NCI-H146 treated with DMSO at 0.1 percent for 48 hours (cell line): ENCODE data around the gene INTS4.
"Not testable (repeated sequence)": the region's sequence is repeated elsewhere in the genome, so short reads cannot be mapped to it uniquely, and the experiment has no call there.

Experiments
- DNase-seq: peaks from one replicate; lab custom pipeline; 2025; ENCODE audit not compliant: unreplicated experiment; lab: John Stamatoyannopoulos, UW

The INTS4 gene

DNA sequence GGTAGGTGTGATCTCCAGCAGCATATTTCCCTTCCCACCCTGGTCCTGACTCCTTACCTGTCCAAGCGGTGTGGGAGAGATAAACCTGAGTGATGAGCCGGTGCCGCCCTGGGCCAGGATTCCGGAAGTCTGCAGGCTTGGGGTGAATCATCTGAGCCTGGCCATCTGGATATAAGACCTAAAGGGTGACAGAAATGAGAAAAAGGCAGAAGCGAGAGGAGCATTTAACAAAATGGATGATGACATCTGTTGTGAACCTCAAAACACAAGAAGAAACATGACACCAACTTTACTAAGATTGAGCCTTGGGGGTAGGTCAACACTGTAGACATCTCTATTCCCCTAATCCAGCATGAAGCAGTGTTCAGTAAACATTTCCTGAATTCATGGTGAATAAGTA lies 110.7 kb downstream of the INTS4 start:
- no peak for DNase-seq

DNA sequence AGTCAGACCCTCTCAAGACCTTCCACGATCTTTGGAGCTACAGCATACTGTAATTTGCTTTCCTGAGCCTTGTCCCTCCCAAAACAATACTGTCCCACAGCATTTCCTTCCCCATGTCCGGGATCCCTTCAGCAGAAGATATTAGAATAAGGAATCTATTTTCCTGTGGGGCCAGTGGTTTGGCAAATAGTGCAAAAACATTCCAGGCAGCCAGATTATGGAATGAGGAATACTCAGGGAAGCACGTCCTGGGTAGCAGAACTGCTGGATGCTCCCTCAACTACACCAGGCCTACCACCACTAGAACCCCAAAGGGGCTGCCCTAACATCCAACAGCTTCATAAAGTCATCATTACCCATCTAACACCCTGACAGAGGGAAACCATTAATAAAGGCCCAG lies 112.1 kb downstream of the INTS4 start:
- DNase-seq: no peak

DNA sequence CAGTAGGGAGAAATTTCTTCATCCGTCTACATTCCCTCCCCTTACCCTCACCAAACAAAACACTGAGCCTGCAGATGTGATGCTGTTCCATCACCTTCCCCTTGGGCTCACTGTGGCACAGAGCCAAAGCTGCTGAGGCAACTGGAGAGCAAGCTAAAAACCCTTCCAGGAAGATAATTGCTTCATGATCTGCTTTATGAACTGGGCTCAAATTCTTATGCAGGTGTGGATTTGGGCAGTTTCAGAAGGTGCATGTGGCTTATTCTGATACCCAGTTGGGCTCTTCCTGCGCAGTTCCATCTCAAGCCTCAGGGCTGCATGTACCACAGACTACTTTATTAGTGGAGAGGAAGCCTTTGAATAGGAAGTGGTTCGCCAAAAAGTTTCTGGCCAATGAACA lies 115.2 kb downstream of the INTS4 start:
- no peak for DNase-seq

DNA sequence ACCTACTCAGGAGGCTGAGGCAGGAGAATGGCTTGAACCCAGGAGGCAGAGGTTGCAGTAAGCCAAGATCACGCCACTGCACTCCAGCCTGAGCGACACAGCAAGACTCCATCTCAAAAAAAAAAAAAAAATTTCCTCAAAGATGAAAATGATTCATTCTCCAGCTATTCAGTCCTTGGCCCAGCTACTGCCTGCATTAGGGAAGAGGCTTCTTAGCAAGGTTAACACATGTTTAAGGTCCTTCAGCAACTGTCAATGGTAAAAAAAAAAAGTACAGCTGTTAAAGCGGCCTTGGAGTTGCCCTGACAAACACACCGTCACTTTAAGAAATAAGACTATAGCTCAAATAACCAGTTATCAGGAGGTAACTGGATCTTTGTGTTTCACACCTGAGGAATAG lies 116.2 kb downstream of the INTS4 start:
- not testable (repeated sequence) for DNase-seq

DNA sequence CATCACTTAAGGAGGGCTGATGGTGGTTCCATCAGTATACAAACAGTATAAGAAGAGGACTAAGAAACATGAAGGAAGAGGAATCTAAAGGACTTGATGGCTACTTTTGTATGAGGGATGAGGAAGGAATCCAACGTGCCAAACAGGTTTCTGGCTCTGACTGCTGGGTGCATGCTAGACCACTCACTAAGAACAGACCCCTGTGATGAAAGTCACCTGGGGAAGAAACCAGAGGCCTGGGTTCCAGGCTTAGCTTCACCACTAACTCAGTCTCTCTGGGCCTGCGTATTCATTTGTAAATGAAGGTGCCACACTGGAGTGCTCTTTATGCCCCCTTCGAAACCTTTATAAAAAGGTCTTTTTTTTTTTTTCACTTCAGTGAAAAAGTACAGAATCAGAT lies 118.4 kb downstream of the INTS4 start:
- no peak for DNase-seq

DNA sequence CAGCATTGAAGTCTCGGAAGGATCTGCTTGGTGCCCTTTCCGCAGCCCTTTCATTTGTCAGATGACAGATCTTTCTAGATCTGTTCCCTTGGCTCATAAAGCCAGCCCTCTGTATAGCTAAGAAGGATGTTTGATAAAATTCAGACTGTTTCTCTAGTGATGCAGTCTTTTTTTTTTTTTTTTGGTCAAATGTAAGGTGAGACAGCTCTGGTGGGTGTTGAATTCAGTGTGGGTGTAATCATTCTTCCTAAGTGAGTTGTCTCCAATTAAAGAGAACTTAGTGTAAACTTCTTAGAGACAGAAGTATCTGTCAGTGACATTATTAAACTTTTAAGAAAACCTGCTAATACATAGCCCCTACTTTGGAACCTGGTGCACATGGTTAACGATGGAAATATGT lies 120.3 kb downstream of the INTS4 start:
- DNase-seq: no peak

DNA sequence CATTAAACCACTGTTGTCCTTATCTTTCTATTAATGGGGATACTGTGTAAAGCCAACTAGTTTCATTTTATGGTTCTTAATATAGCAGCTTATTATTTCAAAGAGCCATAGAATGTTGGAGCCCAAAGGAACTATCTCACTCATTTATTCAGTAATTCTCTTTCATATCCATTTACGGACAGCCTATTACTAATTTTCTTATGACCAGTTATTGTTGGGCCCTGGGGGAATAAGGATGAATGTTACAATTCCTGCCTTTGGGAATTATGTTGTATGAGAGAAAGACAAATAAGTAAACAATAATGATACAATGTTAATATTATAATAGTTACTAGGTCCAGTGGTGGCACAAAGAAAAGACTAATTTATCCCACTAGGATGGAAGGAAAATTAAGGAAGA lies 121.1 kb downstream of the INTS4 start:
- no peak for DNase-seq

DNA sequence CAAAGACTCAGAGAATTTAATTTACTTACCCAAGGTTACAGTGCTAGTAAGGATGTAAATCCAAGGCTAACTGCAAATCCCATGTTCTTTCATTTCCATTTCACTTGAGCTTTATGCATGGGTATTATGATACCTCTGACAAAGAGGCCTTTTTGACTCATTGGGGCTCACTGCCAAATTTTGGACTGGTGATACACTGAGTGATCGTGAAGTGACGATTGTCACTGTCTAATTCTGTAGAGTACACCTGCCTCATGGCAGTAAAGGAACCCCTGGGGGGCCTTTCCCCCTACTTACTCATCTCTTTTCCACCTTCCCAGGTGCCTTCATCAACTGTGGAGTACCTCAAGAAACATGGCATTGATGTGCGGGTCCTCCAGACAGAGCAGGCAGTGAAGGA lies 122.6 kb downstream of the INTS4 start:
- DNase-seq: no peak

DNA sequence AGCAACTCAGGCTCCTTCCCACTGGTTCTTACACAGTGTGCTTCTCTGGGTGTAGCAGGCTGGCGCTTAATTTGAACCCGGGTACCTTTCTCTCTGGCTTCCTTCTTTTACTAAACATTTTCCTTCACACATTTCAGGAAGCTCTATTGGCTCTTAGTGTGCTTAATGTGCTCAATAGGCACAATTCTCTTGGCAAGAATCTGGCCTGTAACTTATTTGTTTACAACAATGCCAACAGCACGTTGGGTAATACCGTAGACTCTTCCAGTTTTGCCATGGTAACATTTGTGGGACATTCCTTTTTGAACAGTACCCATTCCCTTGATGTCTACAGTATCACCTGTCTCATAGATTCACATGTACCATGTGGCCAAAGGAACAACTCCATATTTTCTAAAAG lies 125.7 kb downstream of the INTS4 start:
- DNase-seq: no peak

DNA sequence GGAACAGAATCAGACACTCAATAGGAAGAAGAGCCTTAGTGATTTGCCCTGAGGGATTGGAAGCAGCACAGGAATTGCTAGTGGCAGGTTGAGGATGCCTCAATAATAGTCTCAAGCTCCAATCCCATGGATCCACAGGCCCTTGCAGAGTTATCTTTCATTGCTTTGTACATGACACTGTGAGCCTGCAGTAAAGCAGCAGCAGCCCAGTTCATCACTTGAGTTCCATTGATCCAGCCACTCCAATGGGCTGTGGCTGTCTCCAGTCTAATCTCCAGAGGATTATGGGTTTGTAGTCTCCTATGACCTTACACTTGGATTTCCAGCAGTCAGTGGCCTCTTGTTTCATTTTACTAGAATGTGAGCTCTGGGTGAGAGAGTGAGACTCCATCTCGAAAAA lies 128.1 kb downstream of the INTS4 start:
- DNase-seq: no peak

DNA sequence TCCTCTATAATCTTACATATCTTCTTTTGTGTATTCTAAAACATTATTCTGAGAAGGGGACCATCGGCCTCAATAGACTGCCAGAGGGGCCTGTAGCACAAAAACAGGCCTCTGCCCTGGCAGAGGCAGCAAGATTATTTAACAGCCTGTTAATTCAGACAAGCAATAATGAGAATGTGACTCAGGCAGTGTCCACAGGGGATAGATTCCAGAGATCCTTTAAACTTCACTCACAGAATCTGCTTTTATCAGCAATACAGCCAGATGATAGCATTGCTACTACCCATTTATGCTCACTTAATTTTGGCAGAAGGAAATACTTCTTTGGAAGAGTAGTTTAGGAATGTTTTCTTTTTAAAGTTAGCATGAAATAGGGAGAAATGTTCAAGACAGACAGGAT lies 128.7 kb downstream of the INTS4 start:
- no peak for DNase-seq

DNA sequence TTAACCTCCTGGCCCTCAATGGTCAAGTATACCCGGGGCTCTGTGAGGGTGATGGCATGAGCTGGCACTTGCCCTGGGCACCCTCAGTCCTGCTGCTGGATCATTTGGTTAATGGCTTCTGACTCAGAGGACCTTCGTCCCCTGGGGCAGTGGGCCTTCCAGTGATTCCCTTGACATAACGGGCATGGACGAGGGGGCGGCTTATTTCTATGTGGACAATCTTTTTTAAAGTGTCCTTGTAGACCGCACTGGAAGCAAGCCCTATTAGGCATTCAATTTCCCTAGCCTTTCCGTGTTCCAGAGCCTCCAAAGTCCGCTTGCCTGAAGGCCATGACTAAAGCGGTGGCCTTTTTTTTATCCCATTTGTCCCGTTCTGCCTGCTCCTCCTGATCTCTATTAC lies 133.0 kb downstream of the INTS4 start:
- DNase-seq: not testable (repeated sequence)

DNA sequence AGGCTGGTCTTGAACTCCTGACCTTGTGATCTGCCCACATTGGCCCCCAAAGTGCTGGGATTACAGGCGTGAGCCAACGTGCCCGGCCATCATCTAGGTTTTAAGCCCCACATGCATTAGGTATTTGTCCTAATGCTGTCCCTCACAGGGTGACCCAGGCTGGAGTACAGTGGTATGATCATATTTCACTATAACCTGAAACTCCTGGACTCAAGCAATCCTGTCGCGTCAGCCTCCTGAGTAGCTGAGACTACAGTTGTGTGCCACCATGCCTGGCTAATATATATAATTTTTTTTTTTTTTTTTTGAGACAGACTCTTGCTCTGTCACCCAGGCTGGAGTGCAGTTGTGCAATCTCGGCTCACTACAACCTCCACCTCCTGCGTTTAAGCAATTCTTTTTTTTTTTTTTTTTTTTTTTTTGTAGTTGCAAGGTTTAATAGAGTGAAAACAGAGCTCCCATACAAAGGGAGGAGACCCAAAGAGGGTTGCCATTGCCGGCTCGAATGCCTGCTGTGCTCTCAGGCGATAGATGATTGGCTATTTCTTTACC lies 136.5 kb downstream of the INTS4 start:
- not testable (repeated sequence) for DNase-seq

DNA sequence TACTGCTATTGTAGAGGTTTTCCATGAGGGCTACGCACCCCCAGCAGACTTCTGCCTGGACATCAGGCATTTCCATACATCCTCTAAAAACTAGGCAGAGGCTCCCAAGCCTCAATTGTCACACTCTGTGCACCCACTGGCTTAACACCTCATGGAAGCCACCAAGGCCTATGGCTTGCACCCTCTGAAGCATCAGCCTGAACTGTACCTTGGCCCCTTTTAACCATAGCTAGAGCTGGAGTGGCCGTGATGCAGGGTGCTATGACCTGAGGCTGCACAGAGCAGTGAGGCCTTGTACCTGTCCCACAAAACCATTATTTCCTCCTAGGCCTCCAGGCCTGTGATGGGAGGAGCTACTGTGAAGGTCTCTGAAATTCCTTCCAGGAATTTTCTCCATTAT lies 139.6 kb downstream of the INTS4 start:
- no peak for DNase-seq

DNA sequence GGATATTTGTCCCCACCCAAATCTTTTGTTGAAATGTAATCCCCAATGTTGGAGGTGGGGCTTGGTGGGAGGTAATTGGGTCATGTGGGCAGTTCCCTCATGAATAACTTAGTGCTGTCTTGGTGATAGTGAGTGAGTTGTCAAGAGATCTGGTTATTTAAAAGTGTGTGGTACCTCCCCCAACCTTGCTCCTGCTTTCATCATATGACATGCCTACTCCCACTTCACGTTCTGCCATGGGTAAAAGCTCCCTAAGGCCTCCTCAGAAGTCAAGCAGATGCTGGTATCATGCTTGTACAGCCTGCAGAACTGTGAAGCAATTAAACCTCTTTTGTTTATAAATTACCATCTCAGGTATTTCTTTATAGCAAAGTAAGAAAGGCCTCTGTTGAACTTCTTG lies 143.0 kb downstream of the INTS4 start:
- no peak for DNase-seq

DNA sequence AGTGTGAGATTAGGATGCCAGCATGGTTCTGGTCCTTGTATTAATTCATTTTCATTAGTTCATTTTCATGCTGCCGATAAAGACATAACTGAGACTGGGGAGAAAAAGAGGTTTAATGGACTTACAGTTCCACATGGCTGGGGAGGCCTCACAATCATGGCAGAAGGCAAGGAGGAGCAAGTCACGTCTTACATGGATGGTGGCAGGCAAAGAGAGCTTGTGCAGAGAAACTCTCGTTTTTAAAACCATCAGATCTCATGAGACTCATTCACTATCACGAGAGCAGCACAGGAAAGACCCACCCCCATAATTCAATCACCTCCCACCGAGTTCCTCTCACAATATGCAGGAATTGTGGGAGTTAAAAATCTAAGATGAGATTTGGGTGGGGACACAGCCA lies 150.8 kb downstream of the INTS4 start:
- not testable (repeated sequence) for DNase-seq

DNA sequence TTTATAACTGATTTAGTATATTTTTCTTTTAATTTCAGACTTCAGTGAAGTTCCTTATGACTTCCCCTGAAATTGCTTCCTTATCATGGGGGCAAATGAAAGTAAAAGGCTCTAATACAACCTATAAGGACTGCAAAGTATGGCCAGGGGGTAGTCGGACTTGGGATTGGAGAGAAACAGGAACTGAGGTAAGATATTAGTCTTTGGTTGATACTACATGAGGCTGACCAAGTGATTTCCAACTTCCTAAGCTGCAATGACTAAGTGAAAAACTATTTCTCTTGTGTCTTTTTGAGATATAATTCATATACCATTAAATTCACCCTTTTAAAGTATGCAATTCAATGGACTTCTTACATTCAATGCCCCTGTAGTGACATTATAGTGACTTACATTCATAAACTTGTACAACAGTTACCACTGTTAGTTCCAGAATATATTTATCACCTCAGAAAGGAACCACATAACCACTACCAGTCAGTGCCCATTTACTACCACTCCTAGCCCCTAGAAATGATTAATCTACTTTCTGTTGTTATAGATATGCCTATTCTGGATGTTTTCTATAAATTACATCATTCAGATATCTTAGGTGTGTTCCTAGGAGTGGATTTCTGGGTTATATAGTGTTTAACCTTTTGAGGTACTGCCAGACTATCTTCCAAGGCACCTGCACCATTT lies 151.9 kb downstream of the INTS4 start:
- DNase-seq: no peak

DNA sequence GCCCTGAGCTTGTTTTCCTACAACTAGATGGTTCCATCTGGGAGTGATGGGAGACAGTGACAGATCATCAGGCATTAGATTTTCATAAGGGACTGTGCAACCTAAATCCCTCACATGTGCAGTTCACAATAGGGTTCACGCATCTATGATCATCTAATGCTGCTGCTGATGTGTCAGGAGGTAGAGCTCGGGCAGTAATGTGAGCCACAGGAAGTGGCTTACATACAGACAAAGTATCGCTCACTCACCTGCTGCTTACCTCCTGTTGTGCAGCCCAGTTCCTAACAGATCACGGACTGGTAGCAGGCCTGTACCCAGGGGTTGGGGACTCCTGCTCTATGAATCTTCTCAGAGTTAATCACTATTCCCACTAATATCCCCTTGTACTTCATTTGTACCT lies 161.2 kb downstream of the INTS4 start:
- DNase-seq: no peak

DNA sequence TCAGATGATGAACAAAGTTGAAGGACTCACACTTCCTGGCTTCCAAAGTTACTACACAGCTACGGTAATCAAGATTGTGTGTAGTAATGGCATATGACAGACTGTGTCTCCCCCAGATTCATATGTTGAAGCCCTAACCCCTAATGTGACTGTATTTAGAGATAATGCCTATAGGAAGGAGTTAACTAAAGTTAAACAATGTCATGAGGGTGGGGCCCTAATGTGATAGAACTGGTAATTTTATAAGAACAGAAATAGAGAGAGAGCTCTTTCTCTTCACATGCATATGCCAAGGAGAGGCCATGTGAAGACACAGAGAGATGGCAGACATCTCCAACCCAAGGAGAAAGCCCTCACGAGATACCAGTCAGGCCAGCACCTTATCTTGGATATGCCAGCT lies 165.5 kb downstream of the INTS4 start:
- DNase-seq: no peak
